Measurements from ENCODE around the gene CACHD1. TPM values are rescaled to one million over a fixed set of nuclear protein-coding genes. Genes with fewer than 3 reads are reported as not detected.
A peak's percentile ranks its signal among the peaks of the same experiment; 100 is the strongest.

CACHD1 gene
- total and polyA plus RNA-seq, 2 donors from 2014 or later, result 3.9 to 8.2 TPM

GRCh38 chr1:64527786-64528185, 57.9 kb downstream of the CACHD1 start:
- H3K9ac ChIP-seq (ENCODE audit: low read length in 3 of 3), result no peak overlapping the region
- H3K27me3 ChIP-seq (ENCODE audit: control insufficient read depth, insufficient read depth, low read length), result no peaks in the 10 kb centered on the region
- no peaks in the 10 kb centered on the region for H3K36me3 ChIP-seq (ENCODE audit: control insufficient read depth in 2 of 3, insufficient read depth in 3 of 3, low read length in 3 of 3)
- no peak overlapping the region for H3K27ac ChIP-seq (ENCODE audit: low read depth in 2 of 2, low read length in 2 of 2)
- FAIRE-seq (no peak), DNase-seq (no peak)
- H3K4me3 ChIP-seq (ENCODE audit: low read length in 3 of 3), result no peak overlapping the region
- no peaks in the 10 kb centered on the region for H3K9me3 ChIP-seq (ENCODE audit: control insufficient read depth in 2 of 3, insufficient read depth in 1 of 3, low read length in 3 of 3)
- no peak for TF ChIP-seq CTCF (IDR thresholded peaks at IDR 0.05; ENCODE audit: borderline replicate concordance, extremely low read depth, insufficient read depth)
- intact Hi-C loops (cut with DNase I), result no loop called here
- H3K4me1 ChIP-seq (ENCODE audit: control insufficient read depth in 2 of 3, insufficient read depth in 2 of 3, low read depth in 1 of 3, low read length in 3 of 3), result peaks cover 0 to 3% (median 0%) of the 10 kb centered on the region in 3 donors

DNA sequence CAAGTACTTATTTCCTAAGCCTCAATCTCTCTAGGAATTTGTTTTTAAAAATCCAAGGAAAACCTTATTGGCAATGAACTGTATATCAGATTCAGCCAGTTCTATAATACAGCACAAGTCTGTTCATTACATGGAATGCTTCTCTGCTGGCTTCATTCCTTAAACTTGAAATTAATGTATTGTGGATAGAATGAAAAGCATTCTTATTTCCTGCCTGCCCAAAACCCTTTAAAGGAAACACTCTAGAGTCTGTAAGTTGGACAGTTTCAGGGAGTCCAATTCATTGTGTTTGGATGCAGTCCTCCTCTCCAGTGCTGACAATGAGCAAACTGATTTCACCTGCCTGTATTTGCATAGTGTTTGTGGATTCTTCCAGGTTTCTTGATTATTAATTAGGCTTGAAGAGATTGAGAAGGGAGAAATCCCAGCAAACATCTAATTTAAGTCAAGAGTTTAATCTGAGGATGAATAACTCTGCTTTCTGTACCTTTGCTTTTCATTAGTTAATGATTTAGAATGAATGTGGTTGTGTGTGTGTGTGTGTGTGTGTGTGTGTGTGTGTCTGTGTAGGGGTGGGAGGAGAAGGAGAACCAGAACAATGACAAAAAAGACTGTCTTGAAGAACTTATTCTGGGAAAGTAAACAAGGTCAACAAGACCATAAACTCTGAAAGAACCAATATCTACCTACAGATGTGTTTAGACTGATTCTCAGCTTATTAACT, 61.2 kb downstream of the CACHD1 start:
- H3K9ac ChIP-seq (ENCODE audit: low read length in 3 of 3), result no peak overlapping the region
- FAIRE-seq (no peak), DNase-seq (peak in 2 of 5 donors; percentile 35 to 56)
- no peak overlapping the region for H3K4me3 ChIP-seq (ENCODE audit: low read length in 3 of 3)
- no peaks in the 10 kb centered on the region for H3K27me3 ChIP-seq (ENCODE audit: control insufficient read depth, insufficient read depth, low read length)
- no peaks in the 10 kb centered on the region for H3K9me3 ChIP-seq (ENCODE audit: control insufficient read depth in 2 of 3, insufficient read depth in 1 of 3, low read length in 3 of 3)
- intact Hi-C loops (cut with DNase I), result no loop called here
- peaks cover 4 to 6% (median 5%) of the 10 kb centered on the region in 3 donors for H3K4me1 ChIP-seq (ENCODE audit: control insufficient read depth in 2 of 3, insufficient read depth in 2 of 3, low read depth in 1 of 3, low read length in 3 of 3)
- no peak overlapping the region for H3K27ac ChIP-seq (ENCODE audit: low read depth in 2 of 2, low read length in 2 of 2)
- H3K36me3 ChIP-seq (ENCODE audit: control insufficient read depth in 2 of 3, insufficient read depth in 3 of 3, low read length in 3 of 3), result no peaks in the 10 kb centered on the region
- no peak for TF ChIP-seq CTCF (IDR thresholded peaks at IDR 0.05; ENCODE audit: borderline replicate concordance, extremely low read depth, insufficient read depth)

DNA sequence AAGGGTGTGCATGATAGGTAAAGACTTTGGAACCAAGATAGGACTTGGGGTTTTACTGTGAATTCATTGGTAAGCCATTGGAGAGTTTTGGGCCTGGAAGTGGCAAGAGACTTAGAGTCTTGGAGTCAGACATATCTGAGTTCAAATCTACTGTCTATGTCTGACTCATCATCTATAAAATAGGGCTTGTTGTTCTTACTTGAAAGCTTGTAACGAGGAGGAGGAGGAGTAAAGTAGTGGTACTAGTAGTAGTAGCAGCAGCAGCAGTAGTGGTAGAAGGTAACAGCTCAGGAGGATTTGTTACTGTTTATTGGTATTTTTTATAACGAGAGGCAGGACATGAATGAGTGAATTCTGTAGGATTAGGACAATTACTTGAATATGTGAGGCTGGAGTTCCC, 62.7 kb downstream of the CACHD1 start:
- FAIRE-seq, result no peak

More for the DNA sequence above, 62.7 kb downstream of the CACHD1 start:
- Histone ChIP-seq H3K4me1 (ENCODE audit: control insufficient read depth in 2 of 3, insufficient read depth in 2 of 3, low read depth in 1 of 3, low read length in 3 of 3) (peaks cover 6 to 15% (median 7%) of the 10 kb centered on the region in 3 donors), H3K9ac (ENCODE audit: low read length in 3 of 3) (no peak overlapping the region), H3K4me3 (ENCODE audit: low read length in 3 of 3) (no peak overlapping the region), H3K27ac (ENCODE audit: low read depth in 2 of 2, low read length in 2 of 2) (no peak overlapping the region), H3K9me3 (ENCODE audit: control insufficient read depth in 2 of 3, insufficient read depth in 1 of 3, low read length in 3 of 3) (no peaks in the 10 kb centered on the region), H3K27me3 (ENCODE audit: control insufficient read depth, insufficient read depth, low read length) (no peaks in the 10 kb centered on the region), H3K36me3 (ENCODE audit: control insufficient read depth in 2 of 3, insufficient read depth in 3 of 3, low read length in 3 of 3) (no peaks in the 10 kb centered on the region)
- no peak for TF ChIP-seq CTCF (IDR thresholded peaks at IDR 0.05; ENCODE audit: borderline replicate concordance, extremely low read depth, insufficient read depth)
- intact Hi-C loops (cut with DNase I), result no loop called here
- no peak for DNase-seq
